Colonic mucosa (tissue), 4 donors: Measurements from ENCODE around the gene AHCYL1. TPM values are rescaled to one million over a fixed set of nuclear protein-coding genes. Genes with fewer than 3 reads are reported as not detected.

Source experiments
- DNase-seq: peaks from one replicate; pipeline ENCODE4 v3.0.0-alpha.2; 2020
- H3K27ac ChIP-seq: fragments of 200-600 bp; one replicate; pipeline ENCODE4 v1.8.0; 2021
- H3K27me3 ChIP-seq: fragments of 200-600 bp; one replicate; pipeline ENCODE4 v1.8.0; 2021
- H3K36me3 ChIP-seq: fragments of 200-600 bp; one replicate; pipeline ENCODE4 v1.8.0; 2021
- H3K4me1 ChIP-seq: fragments of 200-600 bp; one replicate; pipeline ENCODE4 v1.8.0; 2021; ENCODE audit warnings: mild to moderate bottlenecking
- H3K4me3 ChIP-seq: fragments of 200-600 bp; one replicate; pipeline ENCODE4 v1.8.0; 2021
- H3K9ac ChIP-seq, 2 donors: one replicate each; pipeline ENCODE4 v1.7.0; 2013; ENCODE audit warnings: control low read depth in 2 of 2, low read depth in 2 of 2, low read length in 2 of 2
- H3K9me3 ChIP-seq: fragments of 200-600 bp; one replicate; pipeline ENCODE4 v1.8.0; 2021
- intact Hi-C: fragments of 100-400 bp; cut with DNase I; formaldehyde crosslinking; loops from one replicate; pipeline ENCODE4 v1.14.1; 2022
- total RNA-seq, 2 donors: library from RNA; stranded (reverse); fragmentation: NEBNext Ultra II Directional in 1 of 2; extraction: Animal tissue kit (Norgen Biotek cat#: 25700) in 1 of 2; gene quantifications; one replicate each; pipeline ENCODE4 v1.2.1, GENCODE V29; 2021
- TF ChIP-seq, protein P1 (sequence below): fragments of 200-600 bp; IDR thresholded peaks from one replicate; pipeline ENCODE4 v1.8.0; 2022; ENCODE audit warnings: antibody characterized with exemption, mild to moderate bottlenecking
- donor health status: healthy.
- donor health status: DM: no; HTN: no; CAD: no.
- donor health status: DM: no; HTN: no; CAD: no.

Gene AHCYL1
- total RNA-seq, 2 donors from 2014 or later: 108 to 115 TPM

DNA sequence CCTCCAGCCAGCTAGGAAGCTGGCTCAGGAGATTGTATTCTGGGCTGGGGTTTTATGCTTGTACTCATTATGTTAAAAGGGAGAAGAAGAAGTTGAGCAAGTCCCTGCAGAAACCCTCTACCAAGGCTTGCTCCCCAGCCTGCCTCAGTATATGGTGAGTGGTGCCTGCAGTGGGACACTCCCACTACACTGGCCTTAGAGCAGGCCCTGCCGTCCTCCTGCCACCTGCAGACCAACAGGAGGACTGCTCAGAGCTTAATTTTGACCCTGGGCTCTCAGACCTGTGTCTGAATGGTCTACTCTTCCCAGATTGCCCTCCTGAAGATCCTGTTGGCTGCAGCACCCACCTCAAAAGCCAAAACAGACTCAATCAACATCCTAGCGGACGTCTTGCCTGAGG is 62.9 kb downstream of the AHCYL1 start:
- Histone ChIP-seq H3K4me1 (peaks cover 3% of the 10 kb centered on the region), H3K27ac (no peak overlapping the region), H3K4me3 (no peak overlapping the region), H3K36me3 (peaks cover 29% of the 10 kb centered on the region), H3K9me3 (no peaks in the 10 kb centered on the region), H3K9ac (no peak overlapping the region), H3K27me3 (no peaks in the 10 kb centered on the region)
- intact Hi-C loops: no loop called here
- no peak for DNase-seq
- TF ChIP-seq, protein P1, sequence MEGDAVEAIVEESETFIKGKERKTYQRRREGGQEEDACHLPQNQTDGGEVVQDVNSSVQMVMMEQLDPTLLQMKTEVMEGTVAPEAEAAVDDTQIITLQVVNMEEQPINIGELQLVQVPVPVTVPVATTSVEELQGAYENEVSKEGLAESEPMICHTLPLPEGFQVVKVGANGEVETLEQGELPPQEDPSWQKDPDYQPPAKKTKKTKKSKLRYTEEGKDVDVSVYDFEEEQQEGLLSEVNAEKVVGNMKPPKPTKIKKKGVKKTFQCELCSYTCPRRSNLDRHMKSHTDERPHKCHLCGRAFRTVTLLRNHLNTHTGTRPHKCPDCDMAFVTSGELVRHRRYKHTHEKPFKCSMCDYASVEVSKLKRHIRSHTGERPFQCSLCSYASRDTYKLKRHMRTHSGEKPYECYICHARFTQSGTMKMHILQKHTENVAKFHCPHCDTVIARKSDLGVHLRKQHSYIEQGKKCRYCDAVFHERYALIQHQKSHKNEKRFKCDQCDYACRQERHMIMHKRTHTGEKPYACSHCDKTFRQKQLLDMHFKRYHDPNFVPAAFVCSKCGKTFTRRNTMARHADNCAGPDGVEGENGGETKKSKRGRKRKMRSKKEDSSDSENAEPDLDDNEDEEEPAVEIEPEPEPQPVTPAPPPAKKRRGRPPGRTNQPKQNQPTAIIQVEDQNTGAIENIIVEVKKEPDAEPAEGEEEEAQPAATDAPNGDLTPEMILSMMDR: no peak

DNA sequence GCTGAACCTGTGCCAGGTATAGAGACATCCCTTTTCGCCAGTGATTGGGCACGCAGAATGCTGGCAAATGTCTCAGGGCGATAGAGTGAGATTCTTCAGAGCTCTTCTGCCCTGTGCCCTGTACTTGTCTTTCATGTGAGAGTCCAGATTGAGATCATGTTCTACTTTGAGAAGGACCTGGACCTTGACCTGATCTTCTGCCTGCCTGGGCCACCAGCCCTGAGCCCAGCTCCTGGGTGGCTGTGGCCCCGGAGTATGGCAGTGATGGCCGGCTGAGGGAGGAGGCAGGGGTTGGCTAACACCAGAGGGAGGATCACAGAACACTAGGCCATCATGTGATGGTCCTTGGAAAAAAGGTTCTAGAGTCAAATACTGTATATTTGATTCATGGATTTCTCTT is 63.7 kb downstream of the AHCYL1 start:
- intact Hi-C loops: no loop called here

DNA sequence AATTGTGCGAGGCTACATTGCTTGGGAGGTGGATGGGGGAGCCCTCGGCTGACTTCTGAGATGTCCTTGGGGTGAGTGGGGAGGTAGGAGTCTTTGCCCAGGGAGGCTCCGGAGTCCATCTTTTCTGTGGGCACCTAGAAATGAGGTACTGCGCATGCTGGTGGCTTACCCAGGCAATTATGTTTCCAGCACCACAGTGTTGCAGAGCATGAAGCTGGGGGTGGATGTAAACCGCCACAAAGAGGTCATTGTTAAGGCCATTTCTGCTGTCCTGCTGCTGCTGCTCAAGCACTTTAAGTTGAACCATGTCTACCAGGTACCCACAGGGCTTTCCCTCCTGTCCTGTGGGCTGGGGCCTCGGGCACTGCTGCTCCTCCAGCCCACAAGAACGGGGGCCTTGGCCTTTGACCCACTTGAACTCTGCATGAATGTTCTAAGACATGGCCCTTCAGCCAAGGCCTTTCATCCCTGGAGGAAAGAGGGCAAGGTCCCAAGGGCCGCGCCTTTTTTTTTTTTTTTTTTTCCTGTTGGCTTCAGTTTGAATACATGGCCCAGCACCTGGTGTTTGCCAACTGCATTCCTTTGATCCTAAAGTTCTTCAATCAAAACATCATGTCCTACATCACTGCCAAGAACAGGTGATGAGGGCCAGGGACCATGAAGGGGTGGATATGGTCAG is 64.5 kb downstream of the AHCYL1 start:
- Histone ChIP-seq H3K27ac (no peak overlapping the region), H3K36me3 (peaks cover 16% of the 10 kb centered on the region), H3K9ac (no peak overlapping the region), H3K4me1 (peaks cover 3% of the 10 kb centered on the region), H3K27me3 (no peaks in the 10 kb centered on the region), H3K9me3 (no peaks in the 10 kb centered on the region), H3K4me3 (no peak overlapping the region)
- peak; percentile 67 for DNase-seq
- intact Hi-C loops: no loop called here
- TF ChIP-seq, protein P1: no peak

More for the DNA sequence above, 63.7 kb downstream of the AHCYL1 start:
- H3K4me1 ChIP-seq: peaks cover 3% of the 10 kb centered on the region
- TF ChIP-seq, protein P1: no peak
- H3K4me3 ChIP-seq: no peak overlapping the region
- no peaks in the 10 kb centered on the region for H3K9me3 ChIP-seq
- H3K27ac ChIP-seq: no peak overlapping the region
- peaks cover 24% of the 10 kb centered on the region for H3K36me3 ChIP-seq
- no peaks in the 10 kb centered on the region for H3K27me3 ChIP-seq
- no peak for DNase-seq
- H3K9ac ChIP-seq: no peak overlapping the region

DNA sequence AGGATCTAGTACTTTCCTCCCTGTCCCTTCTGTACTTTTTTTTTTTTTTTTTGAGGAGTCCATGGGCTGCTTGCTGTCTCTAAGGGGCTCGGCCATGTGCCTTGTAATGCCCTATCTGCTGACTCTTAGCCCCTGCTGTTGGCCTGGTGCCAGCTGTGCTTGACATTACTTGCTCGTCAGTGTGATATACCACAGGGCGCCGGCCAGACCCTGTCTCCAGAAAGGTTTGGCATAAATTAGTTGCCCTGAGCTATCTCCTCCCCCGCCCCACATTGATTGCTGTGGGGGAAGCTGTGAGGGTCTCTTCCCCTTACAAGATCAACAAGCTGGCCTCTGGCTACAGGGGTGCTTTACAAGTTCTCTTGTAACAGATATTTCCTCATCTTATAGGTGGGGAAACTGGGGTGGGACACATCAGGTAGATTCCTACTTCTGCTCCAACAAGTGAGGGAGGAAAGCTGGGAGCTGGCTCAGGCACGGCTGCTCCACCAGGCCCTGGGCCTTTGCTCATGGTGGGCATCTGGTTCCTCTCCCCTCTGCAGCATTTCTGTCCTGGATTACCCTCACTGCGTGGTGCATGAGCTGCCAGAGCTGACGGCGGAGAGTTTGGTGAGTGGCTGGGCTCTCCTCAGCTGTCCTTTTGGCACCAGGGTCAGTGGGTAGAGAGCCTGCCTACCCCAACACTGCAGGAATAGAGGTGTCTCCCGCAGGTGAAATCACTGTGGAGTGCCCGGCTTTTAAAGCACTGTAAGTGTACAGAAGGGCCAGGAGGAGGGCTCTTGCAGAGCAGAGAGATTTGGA is 65.4 kb downstream of the AHCYL1 start:
- Histone ChIP-seq H3K9ac (no peak overlapping the region), H3K27me3 (no peaks in the 10 kb centered on the region), H3K27ac (no peak overlapping the region), H3K9me3 (no peaks in the 10 kb centered on the region), H3K36me3 (peaks cover 15% of the 10 kb centered on the region), H3K4me1 (peaks cover 3% of the 10 kb centered on the region), H3K4me3 (no peak overlapping the region)
- TF ChIP-seq, protein P1: no peak
- intact Hi-C loops: no loop called here
- no peak for DNase-seq

DNA sequence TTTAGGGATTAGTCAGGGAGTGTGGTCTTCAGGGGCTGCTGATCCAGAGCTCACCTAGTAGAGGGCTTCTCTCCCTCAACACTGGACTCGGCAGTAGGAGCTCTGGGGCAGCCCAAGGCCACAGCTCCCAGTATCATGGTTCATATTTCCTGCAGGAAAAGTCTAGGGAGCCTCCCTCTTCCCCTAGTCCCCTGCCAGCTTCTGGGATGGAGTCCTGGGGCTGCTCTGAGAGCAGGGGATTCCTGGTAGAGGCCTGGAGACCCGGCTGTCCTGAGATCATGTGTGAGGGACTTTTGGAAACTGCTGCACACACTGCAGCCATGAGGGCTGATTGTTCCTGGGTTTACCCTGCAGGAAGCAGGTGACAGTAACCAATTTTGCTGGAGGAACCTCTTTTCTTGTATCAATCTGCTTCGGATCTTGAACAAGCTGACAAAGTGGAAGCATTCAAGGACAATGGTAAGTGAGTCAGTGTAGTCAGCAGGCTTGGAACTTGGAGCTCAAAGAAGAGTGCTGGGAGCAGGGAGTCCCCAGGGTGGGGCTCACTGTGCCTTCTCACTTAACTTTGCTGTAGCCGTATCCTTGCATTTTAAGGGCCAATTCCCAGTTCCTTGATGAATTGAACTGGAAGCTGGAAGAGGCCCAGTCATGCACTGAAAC is 66.2 kb downstream of the AHCYL1 start:
- Histone ChIP-seq H3K27ac (no peak overlapping the region), H3K4me1 (peaks cover 3% of the 10 kb centered on the region), H3K36me3 (peaks cover 16% of the 10 kb centered on the region), H3K9ac (no peak overlapping the region), H3K27me3 (no peaks in the 10 kb centered on the region), H3K4me3 (no peak overlapping the region), H3K9me3 (no peaks in the 10 kb centered on the region)
- intact Hi-C loops: no loop called here
- TF ChIP-seq, protein P1: no peak
- DNase-seq: no peak
